Measurements from ENCODE around the gene XG.

- TF ChIP-seq MAX (IDR thresholded peaks at IDR 0.05; ENCODE audit: low read depth, low read length) (no peak), CTCF (IDR thresholded peaks at IDR 0.05; ENCODE audit: low read depth, low read length) (no peak), MYC (IDR thresholded peaks at IDR 0.05; ENCODE audit: low read depth, low read length) (no peak), POLR2A (IDR thresholded peaks at IDR 0.05; ENCODE audit: extremely low read depth, insufficient read length) (no peak)
Measured at GRCh38 chrX:2854918-2855317, 103.1 kb downstream of the XG start.
